Hepatocyte (in vitro differentiated cells): ENCODE measurements around the gene NINJ2. TPM values are rescaled to one million over a fixed set of nuclear protein-coding genes. Genes with fewer than 3 reads are reported as not detected.

Experiments
- DNase-seq: peaks from one replicate; pipeline ENCODE4 v3.0.0-alpha.2; 2016; ENCODE audit warnings: low spot score
- H2AFZ ChIP-seq: fragments of 200-600 bp; sonication (generic); 2 replicates; pipeline ENCODE4 v1.6.0; 2016; ENCODE audit warnings: antibody characterized with exemption, mild to moderate bottlenecking
- H3K27ac ChIP-seq: fragments of 200-600 bp; sonication (generic); 2 replicates; pipeline ENCODE4 v1.5.1; 2016; ENCODE audit warnings: mild to moderate bottlenecking
- H3K27me3 ChIP-seq: fragments of 200-600 bp; sonication (generic); 2 replicates; pipeline ENCODE4 v1.6.1; 2016
- H3K36me3 ChIP-seq: fragments of 200-600 bp; sonication (generic); replicated peaks from 2 replicates; pipeline ENCODE4 v1.5.1; 2016; ENCODE audit warnings: low read depth; ENCODE audit not compliant: insufficient read depth
- H3K4me1 ChIP-seq: fragments of 200-600 bp; sonication (generic); 2 replicates; pipeline ENCODE4 v1.5.1; 2016; ENCODE audit warnings: mild to moderate bottlenecking, moderate library complexity; ENCODE audit not compliant: insufficient read depth
- H3K4me2 ChIP-seq: fragments of 200-600 bp; sonication (generic); 2 replicates; pipeline ENCODE4 v1.6.0; 2016
- H3K4me3 ChIP-seq: fragments of 200-600 bp; sonication (generic); 2 replicates; pipeline ENCODE4 v1.5.1; 2016; ENCODE audit warnings: mild to moderate bottlenecking
- H3K79me2 ChIP-seq: fragments of 200-600 bp; sonication (generic); 2 replicates; pipeline ENCODE4 v1.6.0; 2017; ENCODE audit warnings: mild to moderate bottlenecking
- H3K9me2 ChIP-seq: fragments of 200-600 bp; sonication (generic); replicated peaks from 2 replicates; pipeline ENCODE4 v1.6.0; 2017; ENCODE audit warnings: mild to moderate bottlenecking; ENCODE audit not compliant: insufficient read depth
- H3K9me3 ChIP-seq: fragments of 200-600 bp; sonication (generic); 2 replicates; pipeline ENCODE4 v1.5.1; 2016; ENCODE audit warnings: low read depth, mild to moderate bottlenecking
- H4K20me1 ChIP-seq: fragments of 200-600 bp; sonication (generic); 2 replicates; pipeline ENCODE4 v1.6.0; 2016; ENCODE audit warnings: mild to moderate bottlenecking; ENCODE audit not compliant: insufficient read depth, poor library complexity, severe bottlenecking
- CTCF ChIP-seq: fragments of 200-600 bp; sonication (generic); IDR thresholded peaks from 2 replicates; pipeline ENCODE4 v1.5.1; 2016; ENCODE audit warnings: antibody characterized with exemption, mild to moderate bottlenecking; ENCODE audit not compliant: poor library complexity
- EZH2 ChIP-seq: fragments of 200-600 bp; sonication (generic); IDR thresholded peaks from 2 replicates; pipeline ENCODE4 v1.6.1; 2016; ENCODE audit warnings: antibody characterized with exemption, mild to moderate bottlenecking, borderline replicate concordance
- EZH2phosphoT487 ChIP-seq: fragments of 200-600 bp; sonication (generic); IDR thresholded peaks from one replicate; pipeline ENCODE4 v1.6.1; 2018; ENCODE audit warnings: antibody characterized with exemption, mild to moderate bottlenecking, low read depth, moderate library complexity; ENCODE audit not compliant: unreplicated experiment, severe bottlenecking
- WGBS: methylation state at CpG from one replicate; pipeline ENCODE4 v1.1.6; 2016; ENCODE audit warnings: low lambda C conversion rate; ENCODE audit errors: missing lambda C conversion rate; 5-methylcytosine and 5-hydroxymethylcytosine counted together
- polyA plus RNA-seq: library from polyadenylated mRNA; unstranded; fragments of >200 nt; fragmentation: Nextera tagmentation; extraction: Ambion mirVana; gene quantifications from 2 replicates; pipeline ENCODE4 v1.2.1, GENCODE V29; 2016
- total RNA-seq: library from RNA; depleted of rRNA; stranded (reverse); fragments of >200 nt; gene quantifications from 2 replicates; pipeline ENCODE4 v1.2.3, GENCODE V29; 2014

Gene NINJ2
- total and polyA plus RNA-seq, 2 experiments from 2014 or later, result 0.70 to 2.1 TPM

GRCh38 chr12:549476-550082 lies 113.7 kb downstream of the NINJ2 start:
- H3K79me2 ChIP-seq, result no peaks in the 10 kb centered on the region
- no peak for DNase-seq
- H3K27me3 ChIP-seq, result no peaks in the 10 kb centered on the region
- no peak overlapping the region for H3K4me2 ChIP-seq
- no peak overlapping the region for H3K27ac ChIP-seq
- H3K36me3 ChIP-seq, result no peaks in the 10 kb centered on the region
- H2AFZ ChIP-seq, result no peak overlapping the region
- no peaks in the 10 kb centered on the region for H4K20me1 ChIP-seq
- no peaks in the 10 kb centered on the region for H3K4me1 ChIP-seq
- H3K9me2 ChIP-seq, result no peaks in the 10 kb centered on the region
- H3K4me3 ChIP-seq, result no peak overlapping the region
- TF ChIP-seq EZH2phosphoT487 (no peak), EZH2 (no peak), CTCF (no peak)
- 96% methylated on average over 29 of the region's 29 CpGs for WGBS
- H3K9me3 ChIP-seq, result no peaks in the 10 kb centered on the region

- Histone ChIP-seq H3K79me2 (no peaks in the 10 kb centered on the region), H3K4me2 (no peak overlapping the region), H3K9me3 (no peaks in the 10 kb centered on the region), H3K36me3 (no peaks in the 10 kb centered on the region), H3K4me3 (no peak overlapping the region), H3K27ac (no peak overlapping the region), H3K4me1 (no peaks in the 10 kb centered on the region), H4K20me1 (no peaks in the 10 kb centered on the region), H3K9me2 (no peaks in the 10 kb centered on the region), H3K27me3 (no peaks in the 10 kb centered on the region), H2AFZ (no peak overlapping the region)
- no peak for DNase-seq
- WGBS, result 94% methylated on average over 12 of the region's 13 CpGs
- TF ChIP-seq CTCF (no peak), EZH2phosphoT487 (no peak), EZH2 (no peak)
Measured at GRCh38 chr12:547883-548470, 115.3 kb downstream of the NINJ2 start.

- TF ChIP-seq EZH2 (no peak), CTCF (peak; percentile 99), EZH2phosphoT487 (no peak)
- Histone ChIP-seq H4K20me1 (no peaks in the 10 kb centered on the region), H3K79me2 (no peaks in the 10 kb centered on the region), H3K9me3 (no peaks in the 10 kb centered on the region), H3K27me3 (no peaks in the 10 kb centered on the region), H3K27ac (no peak overlapping the region), H3K4me3 (no peak overlapping the region), H3K4me2 (peak overlapping the region; percentile 59), H3K4me1 (peaks cover 2% of the 10 kb centered on the region), H3K36me3 (no peaks in the 10 kb centered on the region), H2AFZ (no peak overlapping the region), H3K9me2 (no peaks in the 10 kb centered on the region)
- DNase-seq, result peak; percentile 78
- WGBS, result 39% methylated on average over 40 of the region's 44 CpGs
Measured at GRCh38 chr12:546920-547845, 116.1 kb downstream of the NINJ2 start.
